GM23338 (cell line): ENCODE data around the gene SMTNL1. TPM values are rescaled to one million over a fixed set of nuclear protein-coding genes. Genes with fewer than 3 reads are reported as not detected.

Source experiments
- ATAC-seq: fragments of 200-7000 bp; cut with Tn5 transposase; 3 replicates; pipeline ENCODE4 v1.9.1; 2020
- DNase-seq: peaks from one replicate; pipeline ENCODE4 v3.0.0-alpha.2; 2015; ENCODE audit warnings: low spot score
- H2AFZ ChIP-seq: fragments of 200-600 bp; sonication (generic); 2 replicates; pipeline ENCODE4 v1.8.0; 2016; ENCODE audit warnings: antibody characterized with exemption, mild to moderate bottlenecking, moderate library complexity
- H3F3A ChIP-seq: fragments of 200-600 bp; sonication (generic); replicated peaks from 2 replicates; pipeline ENCODE4 v1.8.0; 2017; ENCODE audit warnings: antibody characterized with exemption, mixed run types, low read depth
- H3K27ac ChIP-seq: fragments of 200-600 bp; sonication (generic); 2 replicates; pipeline ENCODE4 v1.6.1; 2016; ENCODE audit warnings: low read depth
- H3K27me3 ChIP-seq: fragments of 200-600 bp; sonication (generic); 2 replicates; pipeline ENCODE4 v1.8.0; 2016; ENCODE audit warnings: mild to moderate bottlenecking, mixed run types, moderate library complexity; ENCODE audit not compliant: insufficient read depth
- H3K36me3 ChIP-seq: fragments of 200-600 bp; sonication (generic); 2 replicates; pipeline ENCODE4 v1.8.0; 2016; ENCODE audit warnings: mild to moderate bottlenecking; ENCODE audit not compliant: insufficient read depth
- H3K4me1 ChIP-seq: fragments of 200-600 bp; sonication (generic); 2 replicates; pipeline ENCODE4 v1.8.0; 2016; ENCODE audit warnings: mild to moderate bottlenecking, moderate library complexity; ENCODE audit not compliant: insufficient read depth
- H3K4me2 ChIP-seq: fragments of 200-600 bp; sonication (generic); 2 replicates; pipeline ENCODE4 v1.7.1; 2017; ENCODE audit warnings: mixed run types
- H3K4me3 ChIP-seq: fragments of 200-600 bp; sonication (generic); 2 replicates; pipeline ENCODE4 v1.6.1; 2016; ENCODE audit warnings: mixed run types
- H3K79me2 ChIP-seq: fragments of 200-600 bp; sonication (generic); replicated peaks from 2 replicates; pipeline ENCODE4 v1.8.0; 2017; ENCODE audit warnings: mild to moderate bottlenecking; ENCODE audit not compliant: insufficient read depth
- H3K9me2 ChIP-seq: fragments of 200-600 bp; sonication (generic); 2 replicates; pipeline ENCODE4 v1.8.0; 2017; ENCODE audit not compliant: insufficient read depth
- H4K20me1 ChIP-seq: fragments of 200-600 bp; sonication (generic); replicated peaks from 2 replicates; pipeline ENCODE4 v1.8.0; 2017; ENCODE audit warnings: mild to moderate bottlenecking; ENCODE audit not compliant: insufficient read depth
- H3K27ac Mint-ChIP-seq: 2 replicates; pipeline ENCODE4 v1.8.0; 2020; ENCODE audit warnings: inconsistent platforms, mild to moderate bottlenecking, moderate library complexity, mixed read lengths
- H3K27me3 Mint-ChIP-seq: 3 replicates; pipeline ENCODE4 v1.8.0; 2022; ENCODE audit warnings: low read depth, mild to moderate bottlenecking, moderate library complexity, mixed read lengths, inconsistent platforms; ENCODE audit not compliant: insufficient read depth, poor library complexity
- H3K36me3 Mint-ChIP-seq: 3 replicates; pipeline ENCODE4 v1.8.0; 2021; ENCODE audit warnings: low read depth, mild to moderate bottlenecking, inconsistent platforms, moderate library complexity, mixed read lengths
- H3K4me1 Mint-ChIP-seq: 3 replicates; pipeline ENCODE4 v1.8.0; 2020; ENCODE audit warnings: mild to moderate bottlenecking, inconsistent platforms, mixed read lengths
- H3K4me3 Mint-ChIP-seq: 3 replicates; pipeline ENCODE4 v1.8.0; 2021; ENCODE audit warnings: moderate library complexity, mild to moderate bottlenecking, inconsistent platforms, mixed read lengths
- H3K9me3 Mint-ChIP-seq: 3 replicates; pipeline ENCODE4 v1.8.0; 2020; ENCODE audit warnings: moderate library complexity, mild to moderate bottlenecking, inconsistent platforms, mixed read lengths
- CREB1 ChIP-seq: fragments of 250-450 bp; sonication (Bioruptor Pico); IDR thresholded peaks from 2 replicates; pipeline ENCODE4 v1.5.0; 2020; ENCODE audit warnings: low read depth, mild to moderate bottlenecking, moderate library complexity
- ETS1 ChIP-seq: IDR thresholded peaks from 2 replicates; pipeline ENCODE4 v1.6.1; 2016; ENCODE audit warnings: antibody characterized with exemption
- EZH2 ChIP-seq: fragments of 200-600 bp; sonication (generic); IDR thresholded peaks from one replicate; pipeline ENCODE4 v1.8.0; 2017; ENCODE audit warnings: antibody characterized with exemption, mild to moderate bottlenecking, low read depth; ENCODE audit not compliant: unreplicated experiment
- EZH2phosphoT487 ChIP-seq: fragments of 200-600 bp; sonication (generic); IDR thresholded peaks from one replicate; pipeline ENCODE4 v1.8.1; 2018; ENCODE audit warnings: antibody characterized with exemption; ENCODE audit not compliant: unreplicated experiment
- NANOG ChIP-seq: IDR thresholded peaks from 2 replicates; pipeline ENCODE4 v1.6.1; 2016; ENCODE audit warnings: antibody characterized with exemption, borderline replicate concordance
- REST ChIP-seq: IDR thresholded peaks from one replicate; pipeline ENCODE4 v1.6.1; 2018; ENCODE audit warnings: antibody characterized with exemption; ENCODE audit not compliant: unreplicated experiment
- STAT1 ChIP-seq: IDR thresholded peaks from one replicate; pipeline ENCODE4 v1.6.1; 2016; ENCODE audit warnings: antibody characterized with exemption; ENCODE audit not compliant: unreplicated experiment
- polyA plus RNA-seq: library from polyadenylated mRNA; unstranded; fragments of >200 nt; fragmentation: Nextera tagmentation; extraction: Ambion mirVana; gene quantifications from 2 replicates; pipeline ENCODE4 v1.2.1, GENCODE V29; 2016
- total RNA-seq: library from RNA; depleted of rRNA; stranded (reverse); fragments of >200 nt; shearing (Covaris generic); gene quantifications from 2 replicates; pipeline ENCODE4 v1.2.3, GENCODE V29; 2014
- TF ChIP-seq, protein P1 (sequence below): fragments of 250-450 bp; sonication (Bioruptor Pico); IDR thresholded peaks from 2 replicates; pipeline ENCODE4 v1.5.0; 2020; ENCODE audit warnings: mild to moderate bottlenecking, moderate library complexity

The SMTNL1 gene
- total and polyA plus RNA-seq, 2 experiments from 2014 or later = 0.31 to 0.70 TPM

DNA sequence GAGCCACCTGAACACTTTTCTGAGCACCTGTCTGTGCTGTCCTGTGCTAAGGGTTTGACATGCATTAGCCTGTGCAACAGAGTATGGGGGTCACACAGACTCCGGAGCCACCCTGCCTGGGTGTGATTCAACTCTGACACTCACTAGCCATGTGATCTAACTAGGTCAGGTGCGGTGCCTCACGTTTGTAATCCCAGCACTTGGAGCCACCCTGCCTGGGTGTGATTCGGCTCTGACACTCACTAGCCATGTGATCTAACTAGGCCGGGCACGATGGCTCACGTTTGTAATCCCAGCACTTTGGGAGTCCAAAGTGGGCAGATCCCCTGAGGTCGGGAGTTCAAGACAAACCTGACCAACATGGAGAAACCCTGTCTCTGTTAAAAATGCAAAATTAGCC, 18.6 kb downstream of the SMTNL1 start (continued):
- no peak for TF ChIP-seq REST

GRCh38 chr11:57560146-57560545, 22.8 kb downstream of the SMTNL1 start:
- Histone ChIP-seq H3K36me3 (no peaks in the 10 kb centered on the region; the same call in 1 of the 2 replicates), H3K4me1 (no peaks in the 10 kb centered on the region), H3K27me3 (no peaks in the 10 kb centered on the region), H2AFZ (no peak overlapping the region), H3K27ac (no peak overlapping the region), H3F3A (no peaks in the 10 kb centered on the region; the same call in 1 of the 2 replicates), H3K4me3 (no peak overlapping the region), H4K20me1 (no peaks in the 10 kb centered on the region), H3K79me2 (peaks cover 17% of the 10 kb centered on the region), H3K4me2 (no peak overlapping the region), H3K9me2 (no peaks in the 10 kb centered on the region)
- DNase-seq (no peak), ATAC-seq (no peak)
- no peaks in the 10 kb centered on the region for H3K9me3 Mint-ChIP-seq
- no peak for TF ChIP-seq NANOG
- no peak for TF ChIP-seq STAT1
- TF ChIP-seq, protein P1, sequence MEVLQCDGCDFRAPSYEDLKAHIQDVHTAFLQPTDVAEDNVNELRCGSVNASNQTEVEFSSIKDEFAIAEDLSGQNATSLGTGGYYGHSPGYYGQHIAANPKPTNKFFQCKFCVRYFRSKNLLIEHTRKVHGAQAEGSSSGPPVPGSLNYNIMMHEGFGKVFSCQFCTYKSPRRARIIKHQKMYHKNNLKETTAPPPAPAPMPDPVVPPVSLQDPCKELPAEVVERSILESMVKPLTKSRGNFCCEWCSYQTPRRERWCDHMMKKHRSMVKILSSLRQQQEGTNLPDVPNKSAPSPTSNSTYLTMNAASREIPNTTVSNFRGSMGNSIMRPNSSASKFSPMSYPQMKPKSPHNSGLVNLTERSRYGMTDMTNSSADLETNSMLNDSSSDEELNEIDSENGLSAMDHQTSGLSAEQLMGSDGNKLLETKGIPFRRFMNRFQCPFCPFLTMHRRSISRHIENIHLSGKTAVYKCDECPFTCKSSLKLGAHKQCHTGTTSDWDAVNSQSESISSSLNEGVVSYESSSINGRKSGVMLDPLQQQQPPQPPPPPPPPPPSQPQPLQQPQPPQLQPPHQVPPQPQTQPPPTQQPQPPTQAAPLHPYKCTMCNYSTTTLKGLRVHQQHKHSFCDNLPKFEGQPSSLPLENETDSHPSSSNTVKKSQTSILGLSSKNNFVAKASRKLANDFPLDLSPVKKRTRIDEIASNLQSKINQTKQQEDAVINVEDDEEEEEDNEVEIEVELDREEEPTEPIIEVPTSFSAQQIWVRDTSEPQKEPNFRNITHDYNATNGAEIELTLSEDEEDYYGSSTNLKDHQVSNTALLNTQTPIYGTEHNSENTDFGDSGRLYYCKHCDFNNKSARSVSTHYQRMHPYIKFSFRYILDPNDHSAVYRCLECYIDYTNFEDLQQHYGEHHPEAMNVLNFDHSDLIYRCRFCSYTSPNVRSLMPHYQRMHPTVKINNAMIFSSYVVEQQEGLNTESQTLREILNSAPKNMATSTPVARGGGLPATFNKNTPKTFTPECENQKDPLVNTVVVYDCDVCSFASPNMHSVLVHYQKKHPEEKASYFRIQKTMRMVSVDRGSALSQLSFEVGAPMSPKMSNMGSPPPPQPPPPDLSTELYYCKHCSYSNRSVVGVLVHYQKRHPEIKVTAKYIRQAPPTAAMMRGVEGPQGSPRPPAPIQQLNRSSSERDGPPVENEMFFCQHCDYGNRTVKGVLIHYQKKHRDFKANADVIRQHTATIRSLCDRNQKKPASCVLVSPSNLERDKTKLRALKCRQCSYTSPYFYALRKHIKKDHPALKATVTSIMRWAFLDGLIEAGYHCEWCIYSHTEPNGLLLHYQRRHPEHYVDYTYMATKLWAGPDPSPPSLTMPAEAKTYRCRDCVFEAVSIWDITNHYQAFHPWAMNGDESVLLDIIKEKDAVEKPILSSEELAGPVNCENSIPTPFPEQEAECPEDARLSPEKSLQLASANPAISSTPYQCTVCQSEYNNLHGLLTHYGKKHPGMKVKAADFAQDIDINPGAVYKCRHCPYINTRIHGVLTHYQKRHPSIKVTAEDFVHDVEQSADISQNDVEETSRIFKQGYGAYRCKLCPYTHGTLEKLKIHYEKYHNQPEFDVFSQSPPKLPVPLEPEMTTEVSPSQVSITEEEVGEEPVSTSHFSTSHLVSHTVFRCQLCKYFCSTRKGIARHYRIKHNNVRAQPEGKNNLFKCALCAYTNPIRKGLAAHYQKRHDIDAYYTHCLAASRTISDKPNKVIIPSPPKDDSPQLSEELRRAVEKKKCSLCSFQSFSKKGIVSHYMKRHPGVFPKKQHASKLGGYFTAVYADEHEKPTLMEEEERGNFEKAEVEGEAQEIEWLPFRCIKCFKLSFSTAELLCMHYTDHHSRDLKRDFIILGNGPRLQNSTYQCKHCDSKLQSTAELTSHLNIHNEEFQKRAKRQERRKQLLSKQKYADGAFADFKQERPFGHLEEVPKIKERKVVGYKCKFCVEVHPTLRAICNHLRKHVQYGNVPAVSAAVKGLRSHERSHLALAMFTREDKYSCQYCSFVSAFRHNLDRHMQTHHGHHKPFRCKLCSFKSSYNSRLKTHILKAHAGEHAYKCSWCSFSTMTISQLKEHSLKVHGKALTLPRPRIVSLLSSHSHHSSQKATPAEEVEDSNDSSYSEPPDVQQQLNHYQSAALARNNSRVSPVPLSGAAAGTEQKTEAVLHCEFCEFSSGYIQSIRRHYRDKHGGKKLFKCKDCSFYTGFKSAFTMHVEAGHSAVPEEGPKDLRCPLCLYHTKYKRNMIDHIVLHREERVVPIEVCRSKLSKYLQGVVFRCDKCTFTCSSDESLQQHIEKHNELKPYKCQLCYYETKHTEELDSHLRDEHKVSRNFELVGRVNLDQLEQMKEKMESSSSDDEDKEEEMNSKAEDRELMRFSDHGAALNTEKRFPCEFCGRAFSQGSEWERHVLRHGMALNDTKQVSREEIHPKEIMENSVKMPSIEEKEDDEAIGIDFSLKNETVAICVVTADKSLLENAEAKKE (CRISPR knock-in tag) = no peak
- TF ChIP-seq ETS1 = no peak
- no peak for TF ChIP-seq EZH2
- TF ChIP-seq CREB1 = no peak
- no peak for TF ChIP-seq EZH2phosphoT487
- H3K4me1 Mint-ChIP-seq = peaks cover 26% of the 10 kb centered on the region
- H3K27me3 Mint-ChIP-seq = peaks cover 2% of the 10 kb centered on the region
- no peak overlapping the region for H3K4me3 Mint-ChIP-seq
- H3K36me3 Mint-ChIP-seq = peaks cover 33% of the 10 kb centered on the region
- H3K27ac Mint-ChIP-seq = no peak overlapping the region
